RPMI8226 (cell line): ENCODE measurements around the gene ATF5.
A peak's percentile ranks its signal among the peaks of the same experiment; 100 is the strongest.

Source experiments
- DNase-seq: peaks from one replicate; pipeline ENCODE4 v3.0.0-alpha.2; 2015

The ATF5 gene

GRCh38 chr19:49894879-49895565 lies 34.0 kb upstream of the ATF5 start:
- DNase-seq, result no peak

GRCh38 chr19:49895566-49896297 lies 33.3 kb upstream of the ATF5 start:
- no peak for DNase-seq

GRCh38 chr19:49896863-49897621 lies 32.0 kb upstream of the ATF5 start, which contains the start of gene IL4I1:
TSS of gene IL4I1 (minus strand) at chr19:49896887. CDS start at chr19:49896160, 727 bp downstream.
- peak; percentile 70 for DNase-seq

GRCh38 chr19:49904136-49904535 lies 24.9 kb upstream of the ATF5 start:
- DNase-seq, result no peak

- no peak for DNase-seq
These were observed 22.0 kb upstream of the ATF5 start for GRCh38 chr19:49906879-49907564.

GRCh38 chr19:49907745-49908446 lies 21.1 kb upstream of the ATF5 start:
- DNase-seq, result no peak

- no peak for DNase-seq
These were observed 20.3 kb upstream of the ATF5 start for GRCh38 chr19:49908480-49909420.

- DNase-seq, result no peak
These were observed 18.8 kb upstream of the ATF5 start for GRCh38 chr19:49910179-49910578.

GRCh38 chr19:49911381-49912145 lies 17.4 kb upstream of the ATF5 start:
- DNase-seq, result no peak

- DNase-seq, result no peak
These were observed 15.9 kb upstream of the ATF5 start for GRCh38 chr19:49912965-49913685.

- no peak for DNase-seq
These were observed 15.3 kb upstream of the ATF5 start for GRCh38 chr19:49913720-49914119.

- no peak for DNase-seq
These were observed 13.7 kb upstream of the ATF5 start for GRCh38 chr19:49915271-49915670.

- no peak for DNase-seq
These were observed 11.9 kb upstream of the ATF5 start for GRCh38 chr19:49916839-49917733.

GRCh38 chr19:49918089-49918488 lies 10.9 kb upstream of the ATF5 start:
- no peak for DNase-seq

- DNase-seq, result no peak
These were observed 8.2 kb upstream of the ATF5 start for GRCh38 chr19:49920624-49921363.

- no peak for DNase-seq
These were observed 6.9 kb upstream of the ATF5 start for GRCh38 chr19:49921871-49922795.
